GM21825 (cell line): ENCODE results near the gene PI4K2A.
"Not testable (repeated sequence)": the region's sequence is repeated elsewhere in the genome, so short reads cannot be mapped to it uniquely, and the experiment has no call there.

Source experiments
- ATAC-seq: cut with Tn5 transposase; IDR thresholded peaks from one replicate; pipeline ENCODE4 v1.9.1; 2021; ENCODE audit warnings: mild to moderate bottlenecking, moderate library complexity; ENCODE audit not compliant: unreplicated experiment

The PI4K2A gene

GRCh38 chr10:97669571-97669970 lies 29.1 kb downstream of the PI4K2A start:
- no peak for ATAC-seq

DNA sequence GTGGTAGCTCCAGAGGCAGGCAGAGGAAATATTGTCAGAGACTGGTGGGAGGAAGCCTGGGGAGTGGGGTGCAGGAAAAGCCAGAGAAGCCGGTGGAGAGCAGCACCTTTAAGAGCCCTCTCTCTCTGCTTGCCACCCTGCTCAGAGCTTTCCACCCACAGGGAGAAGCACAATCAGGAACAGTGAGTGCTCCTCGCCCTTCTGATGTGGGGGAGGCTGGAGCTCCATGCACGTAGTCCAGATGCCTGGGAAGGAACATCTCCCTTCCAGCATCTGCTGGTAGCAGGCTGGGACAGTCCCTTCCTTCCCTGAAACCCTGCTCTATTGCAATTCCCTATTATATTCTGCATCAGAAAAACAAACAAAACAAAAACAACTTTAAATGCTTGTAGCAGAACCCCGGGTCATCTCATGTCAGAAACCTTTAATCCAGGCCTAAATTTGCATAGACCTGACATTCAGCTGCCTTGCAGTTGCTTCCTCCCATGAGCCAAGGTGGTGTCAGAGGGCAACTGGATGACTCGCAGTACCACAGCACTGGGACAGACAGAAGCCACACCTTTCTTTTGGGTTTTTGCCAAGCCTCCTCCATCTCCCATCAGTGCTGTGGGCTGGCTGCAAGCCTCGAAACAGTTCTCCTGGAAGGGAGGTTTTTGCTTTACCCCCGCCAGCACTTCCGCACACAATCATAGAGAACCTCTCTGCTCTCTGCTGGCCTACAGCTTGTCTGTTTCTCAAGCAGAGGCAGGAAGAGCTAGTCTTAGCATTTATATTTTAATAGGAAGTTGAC lies 33.5 kb downstream of the PI4K2A start:
- no peak for ATAC-seq

GRCh38 chr10:97675222-97675621 lies 34.8 kb downstream of the PI4K2A start:
- ATAC-seq = no peak

DNA sequence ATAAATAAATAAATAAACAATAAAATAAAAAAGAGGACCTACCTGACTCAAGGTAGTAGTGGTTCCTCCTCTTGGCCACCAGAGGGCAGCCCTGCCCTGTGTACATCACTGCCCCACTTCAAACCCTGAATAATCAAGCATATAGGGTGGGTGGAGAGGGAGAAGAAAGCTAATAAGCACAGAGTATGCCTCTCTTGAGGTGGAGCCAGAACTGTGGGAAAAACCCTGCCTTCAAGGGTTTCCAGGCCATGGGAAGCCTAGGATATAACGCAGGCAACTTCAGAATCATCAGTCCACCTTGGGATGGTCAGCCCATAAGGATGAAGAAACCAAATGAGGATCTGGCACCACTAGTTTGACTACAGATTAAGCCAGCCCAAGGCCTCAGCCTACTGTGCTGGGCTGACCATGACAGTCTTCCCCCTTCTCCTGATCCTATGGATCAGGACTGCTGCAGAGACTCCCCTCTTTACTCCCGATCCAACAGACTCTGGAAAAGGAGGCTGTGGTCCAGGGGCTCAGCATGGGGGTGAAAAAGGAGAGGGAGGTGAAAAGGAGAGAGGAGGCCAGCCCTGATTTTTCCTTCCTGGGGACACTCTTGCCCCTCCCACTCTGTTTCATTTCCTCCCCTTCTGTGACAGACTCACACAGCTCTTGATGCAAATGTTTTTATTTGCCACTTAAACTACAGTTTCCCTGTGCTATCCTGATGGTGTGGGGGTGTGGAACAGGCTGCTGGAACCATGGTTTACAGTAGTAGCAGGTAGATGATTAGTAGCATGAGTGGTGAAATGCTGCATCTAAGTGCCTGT lies 36.5 kb downstream of the PI4K2A start:
- peak; percentile 61 for ATAC-seq

DNA sequence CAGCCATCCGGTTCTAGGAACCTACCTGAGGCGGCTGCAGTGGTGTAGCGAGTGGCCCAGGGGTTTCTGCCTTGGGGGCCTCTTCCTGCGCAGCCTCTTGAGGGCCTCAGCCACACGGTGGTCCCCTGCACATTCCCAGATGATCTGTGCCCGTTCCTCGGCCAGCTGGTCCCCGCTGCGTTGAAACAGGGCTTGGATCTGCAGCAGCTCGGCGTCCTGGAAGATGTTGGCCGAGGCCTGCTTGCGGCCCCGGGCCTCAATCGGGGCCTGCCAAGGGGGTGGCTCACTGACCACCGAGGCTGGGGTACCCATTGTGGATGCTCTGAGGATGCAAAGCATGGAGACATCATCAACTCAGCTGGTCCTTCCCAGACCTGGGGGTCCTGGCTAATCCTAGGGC lies 39.1 kb downstream of the PI4K2A start:
- ATAC-seq = no peak

- no peak for ATAC-seq
Measured at GRCh38 chr10:97682042-97682441, 41.6 kb downstream of the PI4K2A start.

GRCh38 chr10:97683556-97684367 lies 43.3 kb downstream of the PI4K2A start:
- ATAC-seq = no peak

- not testable (repeated sequence) for ATAC-seq
Measured at GRCh38 chr10:97684368-97684713, 43.9 kb downstream of the PI4K2A start.

GRCh38 chr10:97684866-97685394 lies 44.5 kb downstream of the PI4K2A start:
- ATAC-seq = no peak

DNA sequence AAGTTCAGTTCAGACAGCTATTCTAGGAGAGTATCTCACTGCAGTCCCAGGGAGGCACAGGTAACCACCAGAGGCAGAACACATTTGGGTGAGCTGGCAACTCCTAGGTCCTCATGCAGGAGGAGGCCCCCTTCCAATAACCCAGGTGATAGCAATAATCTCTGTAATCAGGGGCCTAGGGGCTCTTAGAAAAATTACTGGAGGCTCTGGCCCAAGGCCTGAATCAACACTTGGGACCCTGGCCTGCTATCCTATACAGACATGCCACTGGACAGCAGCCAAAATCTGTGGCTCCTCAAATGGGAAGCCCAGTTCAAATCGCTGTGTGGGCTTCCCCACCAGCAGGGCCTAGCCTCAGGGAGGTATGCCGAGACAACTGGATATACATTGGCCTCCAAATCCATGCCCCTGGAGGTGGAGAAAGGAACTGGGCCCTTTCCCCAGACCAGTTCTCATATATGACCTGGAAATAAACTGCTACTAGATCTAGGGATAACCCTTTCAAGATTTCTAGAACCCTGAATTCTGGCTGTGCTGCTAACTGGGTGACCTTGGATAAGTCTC lies 45.0 kb downstream of the PI4K2A start:
- no peak for ATAC-seq

DNA sequence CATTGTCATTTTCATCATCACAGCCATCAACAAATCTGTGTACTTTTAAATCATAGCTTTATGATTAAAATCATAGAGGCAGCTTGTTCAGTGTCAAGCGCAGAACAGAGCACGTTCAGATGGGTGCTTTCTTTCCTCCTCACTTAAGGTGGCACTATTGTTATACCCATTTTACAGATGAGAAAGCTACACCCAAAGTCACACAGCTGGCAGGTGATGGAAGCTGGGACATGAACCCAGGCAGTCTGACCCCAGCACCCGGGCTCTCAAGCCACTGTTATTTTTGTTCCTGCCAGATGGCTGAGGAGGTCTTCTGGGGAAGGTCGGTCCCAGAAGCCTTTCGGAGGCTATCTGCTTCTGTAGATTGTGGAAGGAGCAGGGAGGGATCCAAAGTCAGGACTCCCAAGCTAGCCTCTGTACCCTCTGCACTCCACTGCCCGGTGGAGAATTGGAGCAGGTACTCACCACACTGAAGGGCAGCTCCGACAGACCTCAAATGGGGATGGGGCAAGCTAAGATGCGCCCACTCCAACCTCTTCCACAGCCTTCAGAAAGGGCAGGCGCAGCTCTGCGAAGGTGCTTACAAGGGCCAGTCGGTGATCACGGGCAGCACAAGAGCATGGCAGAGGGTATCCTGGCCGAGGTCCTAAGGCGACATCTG lies 46.0 kb downstream of the PI4K2A start:
- ATAC-seq = peak; percentile 13

- peak; percentile 90 for ATAC-seq
Measured at GRCh38 chr10:97686962-97687784, 46.7 kb downstream of the PI4K2A start, which contains the start of gene AVPI1. Gene AVPI1 (minus strand): TSS chr10:97687241. CDS start chr10:97679905, 7,336 bp downstream.

- no peak for ATAC-seq
Measured at GRCh38 chr10:97687785-97688781, 47.6 kb downstream of the PI4K2A start.

DNA sequence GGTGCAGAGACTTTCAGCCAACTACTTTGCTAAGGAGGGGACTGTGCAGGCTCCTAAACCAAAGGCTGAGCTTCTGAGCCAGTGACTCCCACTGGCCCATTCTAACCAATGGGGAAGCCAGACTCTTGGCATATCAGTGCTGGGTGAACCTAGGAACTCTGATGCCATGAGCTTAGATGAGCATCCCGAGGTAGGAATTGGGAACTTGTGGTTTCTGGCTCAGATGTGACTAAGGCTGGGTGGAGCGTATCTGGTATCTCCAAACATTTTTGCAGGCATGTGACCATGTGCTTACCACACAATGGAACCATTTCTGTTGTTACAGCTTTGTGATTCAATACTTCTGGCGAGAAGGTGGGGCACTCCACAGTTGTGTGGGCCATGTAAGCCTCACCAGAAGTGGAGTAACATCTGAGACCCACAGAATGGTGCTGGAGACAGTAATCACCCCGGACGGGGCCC lies 49.1 kb downstream of the PI4K2A start:
- no peak for ATAC-seq

GRCh38 chr10:97690133-97690532 lies 49.7 kb downstream of the PI4K2A start:
- ATAC-seq = no peak

DNA sequence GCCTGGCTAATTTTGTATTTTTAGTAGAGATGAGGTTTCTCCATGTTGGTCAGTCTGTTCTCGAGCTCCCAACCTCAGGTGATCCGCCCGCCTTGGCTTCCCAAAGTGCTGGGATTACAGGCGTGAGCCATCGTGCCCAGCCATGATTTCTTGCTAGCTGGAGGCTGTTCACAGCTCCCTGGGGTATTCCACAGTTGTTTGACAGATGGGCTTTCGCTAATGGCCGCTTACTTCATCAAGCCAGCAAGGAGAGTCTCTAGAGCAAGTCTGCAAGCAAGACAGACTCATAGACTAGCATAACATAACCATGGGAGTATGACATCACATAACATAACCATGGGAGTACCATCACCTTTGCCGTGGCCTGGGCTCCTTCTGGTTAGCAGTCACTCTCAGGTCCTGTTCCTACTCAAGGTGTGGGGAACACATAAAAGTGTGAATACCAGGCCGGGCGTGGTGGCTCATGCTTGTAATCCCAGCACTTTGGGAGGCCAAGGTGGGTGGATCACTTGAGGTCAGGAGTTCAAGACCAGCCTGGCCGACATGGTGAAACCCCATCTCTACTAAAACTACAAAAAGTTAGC lies 57.7 kb downstream of the PI4K2A start:
- ATAC-seq = not testable (repeated sequence)

DNA sequence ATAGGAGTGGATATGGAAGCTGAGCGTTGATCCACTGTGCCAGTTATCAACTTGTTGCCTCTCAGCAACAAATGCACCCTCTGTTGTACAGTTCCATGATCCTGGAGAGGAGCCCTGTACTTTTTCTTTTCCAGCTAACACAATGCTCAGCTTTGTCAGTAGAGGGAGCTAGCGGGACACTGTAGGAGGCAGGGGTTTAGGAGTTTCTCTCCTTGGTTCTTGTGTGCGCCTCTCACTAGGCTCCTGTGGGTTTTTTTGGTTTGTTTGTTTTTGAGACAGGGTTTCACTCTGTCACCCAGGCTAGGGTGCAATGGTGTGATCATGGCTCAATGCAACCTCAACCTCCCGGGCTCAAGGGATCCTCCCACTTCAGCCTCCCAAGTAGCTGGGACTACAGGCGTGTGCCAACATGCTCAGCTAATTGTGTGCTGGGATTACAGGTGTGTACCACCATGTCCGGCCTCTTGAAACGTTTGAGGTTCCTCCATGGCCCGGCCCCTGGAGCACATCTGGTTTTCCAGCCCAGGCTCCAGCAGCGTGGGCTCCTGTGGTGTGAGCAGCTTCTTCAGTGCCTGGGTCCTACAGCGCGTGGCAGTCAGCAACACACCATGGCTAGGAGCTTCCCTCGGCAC lies 61.1 kb downstream of the PI4K2A start:
- ATAC-seq = peak; percentile 73
